SHP77 (cell line): Measurements from ENCODE around the gene ZMYM4.

Experiments used
- DNase-seq, 2 experiments: peaks; one replicate each; lab custom pipeline; 2025; lab: John Stamatoyannopoulos, UW

The ZMYM4 gene

DNA sequence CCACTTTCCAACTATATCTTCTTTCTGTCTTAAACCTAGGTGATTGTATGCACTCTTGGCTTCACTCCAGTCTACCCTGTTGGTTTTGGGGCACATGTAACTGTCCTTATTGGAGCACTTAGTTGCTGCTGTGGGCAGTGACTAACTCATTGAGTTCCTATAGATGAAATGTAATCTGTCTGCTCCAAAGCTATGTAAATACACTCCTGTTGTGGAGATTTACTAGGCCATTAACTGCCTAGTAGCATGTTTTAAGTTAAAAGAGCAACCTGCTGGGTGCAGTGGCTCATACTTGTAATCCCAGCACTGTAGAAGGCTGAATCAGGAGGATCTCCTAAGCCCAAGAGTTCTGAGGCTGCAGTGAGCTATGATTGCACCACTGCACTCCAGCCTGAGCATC lies 137.6 kb downstream of the ZMYM4 start:
- DNase-seq: no peak

DNA sequence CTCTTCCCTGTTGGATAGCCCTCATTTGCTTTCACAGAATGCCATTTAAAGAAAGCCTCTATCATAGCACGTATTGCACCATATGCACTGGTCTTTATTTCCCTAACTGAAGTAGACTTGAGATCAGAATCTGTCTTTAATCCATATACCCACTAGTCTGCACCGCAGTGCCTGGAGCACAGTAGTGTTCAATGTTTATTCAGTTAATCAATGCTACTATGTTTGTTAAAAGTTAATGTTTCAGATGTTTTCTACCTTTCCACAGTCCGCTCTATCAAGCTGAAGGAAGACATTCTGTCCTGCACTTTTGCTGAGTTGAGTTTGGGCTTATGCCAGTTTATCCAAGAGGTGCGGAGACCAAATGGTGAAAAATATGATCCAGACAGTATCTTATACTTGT lies 139.2 kb downstream of the ZMYM4 start:
- no peak for DNase-seq

DNA sequence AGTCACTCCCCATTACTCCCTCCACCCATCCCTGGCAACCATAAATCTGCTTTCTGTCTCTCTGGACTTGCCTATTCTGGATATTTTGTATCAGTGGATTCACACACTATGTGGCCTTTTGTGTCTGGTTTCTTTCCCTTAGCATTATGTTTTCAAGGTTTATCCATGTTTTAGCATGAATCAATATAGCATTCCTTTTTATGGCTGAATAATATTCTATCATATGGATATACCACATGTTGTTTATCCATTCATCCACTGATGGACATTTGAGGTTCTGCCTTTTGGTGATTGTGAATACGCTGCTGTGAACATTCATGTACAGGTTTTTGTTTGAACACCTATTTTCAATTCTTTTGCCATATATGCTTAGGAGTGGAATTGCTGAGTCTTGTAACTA lies 140.4 kb downstream of the ZMYM4 start:
- no peak for DNase-seq

GRCh38 chr1:35426097-35426586 lies 157.6 kb downstream of the ZMYM4 start:
- DNase-seq: no peak

DNA sequence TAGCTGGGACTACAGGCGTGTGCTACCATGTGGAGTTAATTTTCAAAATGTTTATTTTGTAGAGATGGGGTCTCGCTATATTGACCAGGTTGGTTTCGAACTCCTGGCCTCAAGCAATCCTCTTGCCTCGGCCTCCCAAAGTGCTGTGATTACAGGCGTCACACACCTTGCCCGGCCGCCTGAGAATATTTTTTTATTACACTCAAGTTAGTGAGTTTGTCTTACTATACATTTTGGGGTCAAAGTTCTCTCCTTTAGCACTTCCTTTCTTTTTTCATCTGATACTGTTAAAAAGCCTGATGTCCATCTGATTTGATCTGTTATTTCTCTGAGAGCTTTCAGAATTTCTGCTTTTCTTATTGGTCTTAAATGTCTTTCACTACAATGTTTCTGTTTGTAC lies 159.9 kb downstream of the ZMYM4 start:
- DNase-seq: no peak

GRCh38 chr1:35430762-35431161 lies 162.3 kb downstream of the ZMYM4 start:
- DNase-seq: no peak

GRCh38 chr1:35431173-35431599 lies 162.7 kb downstream of the ZMYM4 start:
- DNase-seq: no peak

DNA sequence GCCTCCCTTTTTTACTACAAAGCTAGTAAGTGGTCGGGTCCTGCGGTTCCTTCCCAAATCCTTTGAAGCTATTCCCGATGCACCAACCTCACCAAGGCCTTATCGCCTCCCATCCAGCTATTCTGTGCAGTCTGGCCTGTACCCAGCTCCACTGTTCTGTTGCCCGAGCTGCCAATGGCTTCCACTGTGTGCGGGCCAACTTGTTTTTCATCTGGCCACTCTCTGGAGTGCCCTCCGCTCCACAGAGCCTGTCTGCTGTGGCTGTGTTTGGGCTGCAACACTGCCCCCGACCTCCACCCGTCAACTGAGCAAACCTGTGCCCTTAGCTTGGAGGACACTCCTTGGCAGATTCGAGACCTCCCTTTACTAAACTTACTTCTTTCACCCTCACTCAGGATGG lies 163.7 kb downstream of the ZMYM4 start:
- DNase-seq: no peak

- no peak for DNase-seq
Observed at GRCh38 chr1:35433714-35434113, 165.2 kb downstream of the ZMYM4 start.

DNA sequence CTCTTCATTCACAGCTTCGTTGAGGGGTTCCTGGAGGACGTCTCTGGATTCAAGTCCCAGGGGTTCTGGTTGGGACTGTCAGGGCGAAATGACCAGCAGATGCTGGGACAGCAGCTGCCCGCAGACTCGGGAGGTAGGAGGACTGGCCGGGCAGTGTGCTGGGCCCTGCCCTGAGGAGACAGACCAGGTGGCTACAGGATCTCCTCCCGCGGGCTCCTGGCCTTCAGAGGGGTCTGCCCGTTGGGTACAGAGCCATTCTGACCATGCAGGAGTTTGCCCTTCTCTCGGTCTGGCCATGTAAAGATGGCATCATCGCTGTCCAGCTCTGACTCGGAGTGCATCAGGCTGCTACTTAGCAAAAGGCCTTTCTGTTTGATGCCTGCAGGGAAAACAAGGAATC lies 166.2 kb downstream of the ZMYM4 start:
- DNase-seq: no peak

DNA sequence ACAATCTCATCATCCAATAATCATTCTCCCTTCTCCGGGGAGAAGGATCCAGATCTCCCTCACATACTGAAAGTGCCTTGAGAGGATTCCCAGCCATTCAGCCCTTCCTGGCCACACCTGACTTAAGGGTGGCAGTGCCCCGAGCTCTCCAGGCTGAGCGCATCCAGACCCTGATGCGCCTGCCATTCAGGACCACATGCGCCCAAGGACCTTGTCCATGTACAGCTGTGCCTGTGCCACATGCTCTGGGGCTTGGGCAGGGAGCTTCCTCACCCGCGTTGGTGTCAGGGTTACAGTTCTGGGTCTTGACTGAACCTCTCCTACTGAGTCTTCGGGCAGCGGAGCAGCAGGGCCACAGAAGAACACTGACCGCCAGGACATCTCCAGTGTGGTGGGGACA lies 167.6 kb downstream of the ZMYM4 start:
- no peak for DNase-seq

DNA sequence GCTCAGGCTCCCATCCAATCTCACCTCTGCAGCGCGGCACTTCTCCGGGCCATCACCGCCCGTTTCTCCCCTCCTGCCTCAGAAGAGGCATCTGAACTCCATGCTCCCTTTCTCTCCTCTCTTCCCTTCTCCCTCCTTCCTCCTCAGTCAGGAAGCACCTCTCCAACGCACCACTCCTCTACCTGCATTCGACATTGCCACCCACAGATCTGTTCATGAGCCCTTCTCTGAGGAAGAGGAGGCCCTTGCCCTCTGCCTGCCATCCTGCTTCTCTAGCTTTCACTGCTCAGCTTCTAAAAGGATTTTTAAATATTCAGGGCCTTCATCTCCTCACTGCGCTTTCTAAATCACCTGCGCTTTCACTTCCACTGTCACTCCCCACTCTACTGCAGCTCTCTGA lies 168.7 kb downstream of the ZMYM4 start:
- DNase-seq: no peak

- no peak for DNase-seq
Observed at GRCh38 chr1:35439626-35440025, 171.1 kb downstream of the ZMYM4 start.

DNA sequence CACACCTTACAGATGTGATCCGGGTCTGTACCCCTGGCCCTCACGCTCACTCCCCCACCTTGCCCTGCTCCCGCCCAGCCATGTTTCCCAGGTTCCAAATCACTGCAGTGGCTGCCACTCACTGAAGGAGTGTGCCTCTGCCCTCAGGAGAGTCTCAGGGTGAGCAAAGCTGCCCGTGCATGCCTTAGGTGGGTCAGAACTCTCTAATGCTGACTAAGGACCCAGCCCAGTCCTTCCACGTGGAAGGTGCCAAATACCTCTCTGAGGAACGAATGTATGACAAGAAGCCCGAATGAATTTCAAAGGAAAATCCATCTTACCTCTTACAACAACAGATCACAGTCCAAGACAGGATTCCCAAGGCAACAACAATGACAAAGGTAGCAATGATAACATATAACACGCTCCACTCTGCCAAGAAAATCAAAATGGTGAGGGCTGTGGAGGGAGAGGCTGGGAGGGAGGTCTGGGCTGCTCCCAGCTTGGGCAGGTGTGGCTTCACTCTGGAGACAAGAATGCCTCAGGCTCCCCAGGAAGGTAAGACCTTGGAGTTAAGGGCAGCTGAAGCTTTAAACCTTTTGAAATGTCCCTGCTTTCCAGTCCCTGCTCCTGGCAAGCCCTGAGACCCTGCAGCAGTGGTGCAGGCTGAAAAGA lies 173.5 kb downstream of the ZMYM4 start:
- no peak for DNase-seq

- DNase-seq: no peak
Observed at GRCh38 chr1:35442734-35443133, 174.2 kb downstream of the ZMYM4 start.

- peak in 1 of 2 experiments; percentile 6 for DNase-seq
Observed at GRCh38 chr1:35443768-35444518, 175.4 kb downstream of the ZMYM4 start.

DNA sequence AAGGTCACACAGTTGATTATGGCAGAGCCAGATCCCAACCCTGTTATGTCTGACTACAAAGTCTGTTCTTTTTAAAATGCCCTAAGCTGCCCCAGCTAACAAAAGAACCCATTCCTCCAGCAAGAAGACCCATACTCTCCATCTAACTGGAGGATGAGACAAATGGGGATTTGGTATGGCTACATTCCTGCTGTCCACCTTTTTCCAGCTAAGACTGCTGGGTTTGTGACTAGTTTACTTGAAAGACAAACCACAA lies 175.9 kb downstream of the ZMYM4 start:
- no peak for DNase-seq

GRCh38 chr1:35447278-35447677 lies 178.8 kb downstream of the ZMYM4 start:
- no peak for DNase-seq

DNA sequence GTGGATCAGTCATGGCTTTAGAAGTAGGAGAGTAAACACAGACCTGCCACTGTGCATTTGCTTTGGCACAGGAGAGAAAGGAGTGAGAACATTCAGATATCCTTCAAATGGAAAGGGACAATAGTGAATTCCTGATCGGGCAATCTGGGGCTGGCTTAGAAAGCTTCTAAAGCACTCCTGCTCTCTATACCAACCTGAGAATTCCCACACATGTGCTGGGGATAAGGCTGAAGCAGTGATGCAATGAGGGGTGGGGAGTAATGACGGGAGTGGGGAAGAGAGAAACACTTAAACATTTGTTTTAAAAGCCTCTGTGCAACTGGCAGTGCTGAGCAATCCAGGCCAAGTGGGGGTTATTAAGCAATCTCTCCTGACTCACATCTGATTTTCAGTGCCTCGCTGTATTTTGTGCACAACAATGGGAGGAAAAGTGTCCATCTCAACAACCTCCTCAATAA lies 179.9 kb downstream of the ZMYM4 start:
- DNase-seq: no peak

- DNase-seq: no peak
Observed at GRCh38 chr1:35449334-35450008, 181.0 kb downstream of the ZMYM4 start.

GRCh38 chr1:35451125-35451528 lies 182.6 kb downstream of the ZMYM4 start:
- peak; percentile 27 to 63 for DNase-seq

GRCh38 chr1:35452106-35452774 lies 183.7 kb downstream of the ZMYM4 start:
- DNase-seq: no peak

GRCh38 chr1:35453031-35453430 lies 184.5 kb downstream of the ZMYM4 start:
- DNase-seq: no peak
